AG09319 (cell line): ENCODE results near the gene NCKAP5L.

Source experiments
- DNase-seq: peaks from one replicate; pipeline ENCODE4 v3.0.0-alpha.2; 2010; ENCODE audit warnings: low read depth; ENCODE audit errors: extremely low read depth
- CTCF ChIP-seq: IDR thresholded peaks from 2 replicates; pipeline ENCODE4 v1.5.1; 2011; ENCODE audit warnings: low read depth, mild to moderate bottlenecking, inconsistent platforms, low read length, moderate library complexity

NCKAP5L gene

GRCh38 chr12:49796606-49797448, 31.4 kb downstream of the NCKAP5L start:
- no peak for TF ChIP-seq CTCF
- no peak for DNase-seq

DNA sequence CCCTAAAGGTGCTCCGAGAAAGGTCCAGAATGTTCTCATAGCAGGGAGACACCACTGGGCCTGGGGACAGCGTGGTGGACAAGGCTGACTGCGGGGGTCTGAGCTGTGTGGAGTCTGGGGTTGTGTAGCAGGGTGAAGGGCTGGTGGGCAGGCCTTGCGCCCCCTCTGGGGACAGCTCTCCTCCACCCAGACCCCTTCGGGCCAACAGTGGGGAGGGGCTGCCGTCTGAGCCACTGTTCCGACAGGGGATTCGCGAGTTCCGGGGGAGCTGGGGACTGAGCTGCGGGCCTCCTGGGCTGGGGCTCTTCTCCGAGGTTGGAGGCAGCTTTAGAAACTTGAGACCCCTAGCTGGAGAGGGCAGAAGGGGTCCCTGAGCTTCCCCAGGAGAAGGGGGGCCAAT, 32.1 kb downstream of the NCKAP5L start:
- no peak for DNase-seq
- no peak for TF ChIP-seq CTCF

DNA sequence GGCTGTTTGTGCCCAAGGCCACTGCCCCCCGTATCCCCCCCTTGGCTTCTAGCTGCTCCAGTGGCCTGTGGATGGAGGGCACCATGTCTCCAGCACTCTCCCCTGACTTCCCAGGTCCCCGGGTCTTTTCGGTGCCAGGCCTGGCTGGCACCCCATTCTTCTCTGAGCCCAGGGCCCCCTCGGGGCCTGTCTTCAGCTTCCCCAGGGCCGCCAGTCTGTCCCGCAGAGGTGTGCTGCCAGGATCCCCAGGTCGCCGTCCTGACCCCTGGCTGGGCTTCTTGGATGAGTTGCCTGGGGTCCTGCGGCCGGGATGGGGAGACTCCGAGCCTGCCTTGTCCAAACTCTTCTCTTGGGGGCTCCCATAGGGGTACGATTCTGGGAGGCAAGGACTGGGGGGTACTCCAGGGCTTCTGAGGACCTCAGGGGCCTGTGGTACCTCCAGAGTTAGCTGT, 32.5 kb downstream of the NCKAP5L start:
- no peak for DNase-seq
- no peak for TF ChIP-seq CTCF

- no peak for TF ChIP-seq CTCF
- DNase-seq = no peak
Measured at GRCh38 chr12:49794811-49795653, 33.2 kb downstream of the NCKAP5L start.

- TF ChIP-seq CTCF = no peak
- no peak for DNase-seq
Measured at GRCh38 chr12:49794021-49794420, 34.2 kb downstream of the NCKAP5L start.

GRCh38 chr12:49793620-49794019, 34.6 kb downstream of the NCKAP5L start:
- DNase-seq = no peak
- TF ChIP-seq CTCF = no peak
